ENCODE results near the gene PKD1. TPM values are rescaled to one million over a fixed set of nuclear protein-coding genes. Genes with fewer than 3 reads are reported as not detected.

PKD1 gene
- total RNA-seq, 1 experiment from 2014 or later, result 102 TPM

- Mint-ChIP-seq H3K4me3 (no peak overlapping the region), H3K9me3 (no peaks in the 10 kb centered on the region), H3K36me3 (peaks cover 18% of the 10 kb centered on the region), H3K4me1 (peaks cover 6% of the 10 kb centered on the region), H3K27me3 (ENCODE audit: low read depth) (no peaks in the 10 kb centered on the region), H3K27ac (peak overlapping the region; percentile 36; the same call in 1 of the 2 replicates)
- DNase-seq (ENCODE audit: low spot score) (no peak), ATAC-seq (no peak)
- CTCF ChIA-PET, result no interaction called here
- TF ChIP-seq ZMAT4 (CRISPR knock-in tag; IDR thresholded peaks at IDR 0.05) (no peak), CTCF (IDR thresholded peaks at IDR 0.05) (no peak), ZBTB21 (CRISPR knock-in tag; IDR thresholded peaks at IDR 0.05; ENCODE audit: borderline replicate concordance) (no peak), ZNF532 (CRISPR knock-in tag; IDR thresholded peaks at IDR 0.05; ENCODE audit: borderline replicate concordance) (no peak), E2F5 (CRISPR knock-in tag; IDR thresholded peaks at IDR 0.05) (no peak), FOXP4 (CRISPR knock-in tag; IDR thresholded peaks at IDR 0.05) (no peak), ZNF416 (CRISPR knock-in tag; IDR thresholded peaks at IDR 0.05) (no peak), E2F4 (CRISPR knock-in tag; IDR thresholded peaks at IDR 0.05; ENCODE audit: borderline replicate concordance, low read depth) (no peak), RORB (CRISPR knock-in tag; IDR thresholded peaks at IDR 0.05) (no peak), MYBL2 (CRISPR knock-in tag; IDR thresholded peaks at IDR 0.05) (no peak), FOXJ3 (CRISPR knock-in tag; IDR thresholded peaks at IDR 0.05; ENCODE audit: borderline replicate concordance) (no peak), STAT6 (CRISPR knock-in tag; conservative IDR thresholded peaks at IDR 0.05; ENCODE audit: low read depth) (no peak), HMGXB4 (CRISPR knock-in tag; IDR thresholded peaks at IDR 0.05) (no peak), GTF2I (CRISPR knock-in tag; conservative IDR thresholded peaks at IDR 0.05) (no peak), ZNF263 (CRISPR knock-in tag; IDR thresholded peaks at IDR 0.05; ENCODE audit: low read depth) (no peak), AFF4 (CRISPR knock-in tag; IDR thresholded peaks at IDR 0.05; ENCODE audit: borderline replicate concordance) (no peak)
- POLR2A ChIA-PET, result no interaction called here
Measured at GRCh38 chr16:2163211-2163881, 27.6 kb upstream of the PKD1 start.
